Activated naive CD4-positive, alpha-beta T cell treated with Interleukin-2 at 50 U/mL for 16 hours (primary cell): ENCODE measurements around the gene OR51G2.
"Not testable (repeated sequence)": the region's sequence is repeated elsewhere in the genome, so short reads cannot be mapped to it uniquely, and the experiment has no call there.

Experiments
- DNase-seq: peaks from one replicate; pipeline ENCODE4 v3.0.0-alpha.2; 2020

The OR51G2 gene

GRCh38 chr11:4919250-4919649 is at the start of gene OR51G2:
Gene OR51G2 (minus strand): TSS chr11:4919350. CDS start chr11:4915663, 3,687 bp downstream.
- DNase-seq, result no peak

- DNase-seq, result no peak
Observed at GRCh38 chr11:4962816-4963215, 43.7 kb upstream of the OR51G2 start.

- DNase-seq, result no peak
Observed at GRCh38 chr11:4960877-4961276, 41.7 kb upstream of the OR51G2 start.

- no peak for DNase-seq
Observed at GRCh38 chr11:4957396-4957795, 38.2 kb upstream of the OR51G2 start.

GRCh38 chr11:4955613-4956012 is 36.5 kb upstream of the OR51G2 start, which contains the start of gene OR51A2:
Gene OR51A2 (minus strand): TSS chr11:4955713. CDS start chr11:4955713, 0 bp downstream.
- DNase-seq, result not testable (repeated sequence)

GRCh38 chr11:4947505-4947904 is 28.4 kb upstream of the OR51G2 start, which contains the start of gene OR51A4:
Gene OR51A4 (minus strand): TSS chr11:4947605. CDS start chr11:4947100, 505 bp downstream.
- DNase-seq, result no peak

GRCh38 chr11:4936745-4937144 is 17.6 kb upstream of the OR51G2 start:
- no peak for DNase-seq

GRCh38 chr11:4932751-4933150 is 13.6 kb upstream of the OR51G2 start:
- DNase-seq, result no peak

GRCh38 chr11:4926608-4927007 is 7.5 kb upstream of the OR51G2 start:
- DNase-seq, result no peak

- no peak for DNase-seq
Observed at GRCh38 chr11:4924239-4924638, 5.1 kb upstream of the OR51G2 start, which contains the start of gene OR51G1. Gene OR51G1 (minus strand): TSS chr11:4924339. CDS start chr11:4924339, 0 bp downstream.

GRCh38 chr11:4922304-4922703 is 3.2 kb upstream of the OR51G2 start:
- DNase-seq, result no peak

- no peak for DNase-seq
Observed at GRCh38 chr11:4921796-4922195, 2.6 kb upstream of the OR51G2 start.

- DNase-seq, result no peak
Observed at GRCh38 chr11:4916581-4916980, 2.6 kb downstream of the OR51G2 start.

- no peak for DNase-seq
Observed at GRCh38 chr11:4903484-4903883, 15.7 kb downstream of the OR51G2 start, which contains the start of gene OR51A7. Gene OR51A7 (plus strand): TSS chr11:4903783. CDS start chr11:4907370, 3,587 bp downstream.

- DNase-seq, result no peak
Observed at GRCh38 chr11:4891996-4892640, 27.0 kb downstream of the OR51G2 start.

- DNase-seq, result no peak
Observed at GRCh38 chr11:4890279-4890678, 28.9 kb downstream of the OR51G2 start.

GRCh38 chr11:4887591-4887990 is 31.6 kb downstream of the OR51G2 start:
- DNase-seq, result no peak

- no peak for DNase-seq
Observed at GRCh38 chr11:4886186-4886585, 33.0 kb downstream of the OR51G2 start.

GRCh38 chr11:4884361-4884760 is 34.8 kb downstream of the OR51G2 start:
- DNase-seq, result no peak

- no peak for DNase-seq
Observed at GRCh38 chr11:4882543-4882942, 36.6 kb downstream of the OR51G2 start.

- DNase-seq, result no peak
Observed at GRCh38 chr11:4881860-4882500, 37.2 kb downstream of the OR51G2 start, which contains the start of gene OR51T1. Gene OR51T1 (plus strand): TSS chr11:4881900. CDS start chr11:4881900, 0 bp downstream.

GRCh38 chr11:4881188-4881587 is 38.0 kb downstream of the OR51G2 start:
- no peak for DNase-seq

GRCh38 chr11:4865855-4866254 is 53.3 kb downstream of the OR51G2 start:
- no peak for DNase-seq

GRCh38 chr11:4863876-4864275 is 55.3 kb downstream of the OR51G2 start:
- DNase-seq, result no peak
